ENCODE results near the gene APPL1. TPM values are rescaled to one million over a fixed set of nuclear protein-coding genes. Genes with fewer than 3 reads are reported as not detected.

APPL1 gene
- total RNA-seq, 4 donors from 2014 or later: 50.9 to 76.5 (median 57.4) TPM

- Histone ChIP-seq H3K27me3 (no peaks in the 10 kb centered on the region), H3K4me1 (peaks cover 22 to 35% of the 10 kb centered on the region in 2 donors), H3K4me3 (no peak overlapping the region), H3K9me3 (no peaks in the 10 kb centered on the region), H3K27ac (no peak overlapping the region), H3K36me3 (peaks cover 0 to 9% of the 10 kb centered on the region in 2 donors)
- no peak for TF ChIP-seq CTCF (IDR thresholded peaks at IDR 0.05 in 4 of 5, conservative IDR thresholded peaks at IDR 0.05 in 1 of 5)
- TF ChIP-seq POLR2A (IDR thresholded peaks at IDR 0.05): no peak
- intact Hi-C loops (cut with DNase I; ENCODE audit: low total_unique reads) (no loop called here), in situ Hi-C loops (cut with MboI; ENCODE audit: low sequenced_read_pairs in 4 of 4) (loop anchor here in 2 of 4 donors (25.0 kb wide), 1 partner anchor 329 kb away; the partner anchor contains the start of gene PDE12 (in 2 of the 2))
- DNase-seq: no peak
- no peak for ATAC-seq
Observed at GRCh38 chr3:57233799-57234198, 6.3 kb downstream of the APPL1 start.

- no peak for TF ChIP-seq POLR2A (IDR thresholded peaks at IDR 0.05)
- TF ChIP-seq CTCF (IDR thresholded peaks at IDR 0.05 in 4 of 5, conservative IDR thresholded peaks at IDR 0.05 in 1 of 5): no peak
- DNase-seq (no peak), ATAC-seq (no peak)
- Histone ChIP-seq H3K27me3 (no peaks in the 10 kb centered on the region), H3K36me3 (peaks cover 0 to 14% of the 10 kb centered on the region in 2 donors), H3K4me1 (peaks cover 11 to 26% of the 10 kb centered on the region in 2 donors), H3K4me3 (no peak overlapping the region), H3K27ac (peak overlapping the region in 1 of 4 donors; percentile 20), H3K9me3 (no peaks in the 10 kb centered on the region)
- intact Hi-C loops (cut with DNase I; ENCODE audit: low total_unique reads): no loop called here
- in situ Hi-C loops (cut with MboI; ENCODE audit: low sequenced_read_pairs in 4 of 4): loop anchor here in 2 of 4 donors (25.0 kb wide), 1 partner anchor 327 kb away; the partner anchor contains the start of gene PDE12 (in 2 of the 2)
Observed at GRCh38 chr3:57234613-57235575, 7.4 kb downstream of the APPL1 start.

GRCh38 chr3:57244946-57245345 lies 17.4 kb downstream of the APPL1 start:
- Histone ChIP-seq H3K4me3 (no peak overlapping the region), H3K27ac (no peak overlapping the region), H3K9me3 (no peaks in the 10 kb centered on the region), H3K4me1 (no peaks in the 10 kb centered on the region), H3K36me3 (peaks cover 3 to 98% of the 10 kb centered on the region in 2 donors), H3K27me3 (no peaks in the 10 kb centered on the region)
- in situ Hi-C loops (cut with MboI; ENCODE audit: low sequenced_read_pairs in 4 of 4) (loop anchor here in 2 of 4 donors (25.0 kb wide), 1 partner anchor 317 kb away; the partner anchor contains the start of gene PDE12 (in 2 of the 2)), intact Hi-C loops (cut with DNase I; ENCODE audit: low total_unique reads) (no loop called here)
- DNase-seq (no peak), ATAC-seq (no peak)
- no peak for TF ChIP-seq POLR2A (IDR thresholded peaks at IDR 0.05)
- no peak for TF ChIP-seq CTCF (IDR thresholded peaks at IDR 0.05 in 4 of 5, conservative IDR thresholded peaks at IDR 0.05 in 1 of 5)

- in situ Hi-C loops (cut with MboI; ENCODE audit: low sequenced_read_pairs in 4 of 4): no loop called here
- ATAC-seq (peak; percentile 98), DNase-seq (peak; percentile 51 to 63)
- Histone ChIP-seq H3K4me3 (no peak overlapping the region), H3K36me3 (peaks cover 0 to 46% of the 10 kb centered on the region in 2 donors), H3K27ac (peak overlapping the region; percentile 84 to 87 (median 86)), H3K27me3 (no peaks in the 10 kb centered on the region), H3K4me1 (peaks cover 22 to 23% of the 10 kb centered on the region in 2 donors), H3K9me3 (no peaks in the 10 kb centered on the region)
- intact Hi-C loops (cut with DNase I; ENCODE audit: low total_unique reads): loop anchor here (1.0 to 2.0 kb wide), 2 partner anchors 24 to 344 kb away; partner anchors contain the start of gene ARF4
- no peak for TF ChIP-seq CTCF (IDR thresholded peaks at IDR 0.05 in 4 of 5, conservative IDR thresholded peaks at IDR 0.05 in 1 of 5)
- TF ChIP-seq POLR2A (IDR thresholded peaks at IDR 0.05): peak; percentile 14 to 21
Observed at GRCh38 chr3:57252404-57252803, 24.9 kb downstream of the APPL1 start.

All from gastrocnemius medialis (tissue), 4 donors.